ENCODE data around the gene WWOX.

GRCh38 chr16:79217375-79218011, 1118.0 kb downstream of the WWOX start:
- TF ChIP-seq BACH1 (IDR thresholded peaks at IDR 0.05; ENCODE audit: low read length) (no peak), POLR2AphosphoS5 (IDR thresholded peaks at IDR 0.05; ENCODE audit: low read depth, low read length) (no peak), CTCF (IDR thresholded peaks at IDR 0.05; ENCODE audit: control extremely low read depth in 1 of 3, insufficient read depth in 1 of 3, low read depth in 1 of 3, low read length in 3 of 3) (no peak), CHD2 (IDR thresholded peaks at IDR 0.05; ENCODE audit: low read length) (no peak), TAF1 (IDR thresholded peaks at IDR 0.05; ENCODE audit: low read depth, low read length) (no peak)

Measured in H1 (cell line).